ENCODE measurements around the gene PCBP3.

PCBP3 gene

GRCh38 chr21:45899317-45900033 is 255.9 kb downstream of the PCBP3 start:
- no peak for DNase-seq

- no peak for DNase-seq
Observed at GRCh38 chr21:45900034-45900868, 256.7 kb downstream of the PCBP3 start.

- DNase-seq: no peak
Observed at GRCh38 chr21:45901061-45901690, 257.7 kb downstream of the PCBP3 start.

GRCh38 chr21:45902292-45902995 is 258.9 kb downstream of the PCBP3 start:
- no peak for DNase-seq

- DNase-seq: no peak
Observed at GRCh38 chr21:45905196-45905595, 261.7 kb downstream of the PCBP3 start.

GRCh38 chr21:45906196-45906805 is 262.8 kb downstream of the PCBP3 start:
- DNase-seq: no peak

GRCh38 chr21:45906859-45907258 is 263.3 kb downstream of the PCBP3 start:
- DNase-seq: no peak

- DNase-seq: no peak
Observed at GRCh38 chr21:45908536-45909237, 265.2 kb downstream of the PCBP3 start.

- DNase-seq: no peak
Observed at GRCh38 chr21:45909238-45909988, 265.9 kb downstream of the PCBP3 start.

GRCh38 chr21:45910155-45910547 is 266.6 kb downstream of the PCBP3 start:
- DNase-seq: no peak

- DNase-seq: no peak
Observed at GRCh38 chr21:45910548-45911221, 267.2 kb downstream of the PCBP3 start.

GRCh38 chr21:45911806-45912325 is 268.3 kb downstream of the PCBP3 start:
- no peak for DNase-seq

GRCh38 chr21:45912611-45913417 is 269.3 kb downstream of the PCBP3 start:
- no peak for DNase-seq

- DNase-seq: no peak
Observed at GRCh38 chr21:45913418-45913765, 269.9 kb downstream of the PCBP3 start.

GRCh38 chr21:45913886-45914285 is 270.4 kb downstream of the PCBP3 start:
- no peak for DNase-seq

GRCh38 chr21:45914321-45914845 is 270.9 kb downstream of the PCBP3 start:
- no peak for DNase-seq

- DNase-seq: no peak
Observed at GRCh38 chr21:45916011-45916840, 272.7 kb downstream of the PCBP3 start.

- no peak for DNase-seq
Observed at GRCh38 chr21:45917241-45917640, 273.7 kb downstream of the PCBP3 start.

Measured in bone marrow (tissue), 2 donors.